IPS-18c (cell line): ENCODE results near the gene MACROD1.

Source experiments
- H3K4me3 ChIP-seq: 2 replicates; pipeline ENCODE4 v1.7.0; 2013; ENCODE audit warnings: low read depth, mild to moderate bottlenecking, low read length, moderate library complexity; ENCODE audit not compliant: insufficient read depth
- H3K9me3 ChIP-seq: one replicate; pipeline ENCODE4 v1.6.1; 2013; ENCODE audit warnings: mild to moderate bottlenecking, low read length, moderate library complexity; ENCODE audit not compliant: control insufficient read depth, insufficient read depth

Gene MACROD1

DNA sequence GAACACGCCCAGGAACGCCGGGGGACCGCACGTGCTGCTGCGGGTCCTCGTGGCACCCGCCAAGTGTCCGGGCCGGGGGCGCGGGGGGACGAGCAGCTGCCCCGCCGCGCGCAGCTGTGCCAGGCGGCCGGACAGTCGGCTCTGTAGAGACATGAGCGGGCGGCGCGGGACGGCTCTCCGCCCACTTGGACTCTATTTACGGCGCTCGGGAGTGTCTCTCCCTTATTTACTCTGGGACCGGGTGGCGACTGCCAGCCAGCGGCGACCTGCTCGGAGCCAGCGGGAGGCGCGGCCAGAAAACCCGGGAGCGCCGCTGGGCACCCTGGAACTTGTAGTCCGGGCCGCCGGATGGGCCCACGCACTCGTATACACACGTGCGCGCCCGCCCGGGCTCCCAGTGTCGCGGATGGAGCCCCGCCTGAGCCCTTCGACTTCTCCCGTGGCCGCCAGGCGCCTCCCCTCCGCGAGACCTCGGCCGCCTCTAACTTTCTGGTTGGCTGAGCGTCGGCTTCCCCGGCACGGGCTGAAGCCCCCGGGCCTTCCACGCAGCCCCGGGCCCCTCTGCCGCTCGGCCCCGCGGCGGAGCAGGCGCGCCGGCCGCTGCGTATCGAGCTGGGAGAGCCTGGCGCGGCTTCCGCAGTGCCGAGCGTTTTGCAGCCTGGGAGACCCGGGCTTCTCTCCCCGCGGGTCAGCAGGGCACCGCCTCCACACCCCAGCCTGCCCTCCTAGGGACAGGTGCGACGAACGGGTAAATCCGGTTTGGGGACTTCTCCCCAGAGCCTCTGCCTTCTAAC is at the start of gene MACROD1:
MACROD1 (minus strand) TSS at position 272 of the 794 bp plus-strand sequence; CDS start at position 153, 119 bp downstream.
- H3K4me3 ChIP-seq, result peak within 1 kb of the TSS; percentile 77
- peaks cover 2% of the 10 kb centered on the region for H3K9me3 ChIP-seq

- no peak overlapping the region for H3K4me3 ChIP-seq
- peaks cover 4% of the 10 kb centered on the region for H3K9me3 ChIP-seq
Observed at GRCh38 chr11:64211181-64211872, 45.4 kb upstream of the MACROD1 start.

DNA sequence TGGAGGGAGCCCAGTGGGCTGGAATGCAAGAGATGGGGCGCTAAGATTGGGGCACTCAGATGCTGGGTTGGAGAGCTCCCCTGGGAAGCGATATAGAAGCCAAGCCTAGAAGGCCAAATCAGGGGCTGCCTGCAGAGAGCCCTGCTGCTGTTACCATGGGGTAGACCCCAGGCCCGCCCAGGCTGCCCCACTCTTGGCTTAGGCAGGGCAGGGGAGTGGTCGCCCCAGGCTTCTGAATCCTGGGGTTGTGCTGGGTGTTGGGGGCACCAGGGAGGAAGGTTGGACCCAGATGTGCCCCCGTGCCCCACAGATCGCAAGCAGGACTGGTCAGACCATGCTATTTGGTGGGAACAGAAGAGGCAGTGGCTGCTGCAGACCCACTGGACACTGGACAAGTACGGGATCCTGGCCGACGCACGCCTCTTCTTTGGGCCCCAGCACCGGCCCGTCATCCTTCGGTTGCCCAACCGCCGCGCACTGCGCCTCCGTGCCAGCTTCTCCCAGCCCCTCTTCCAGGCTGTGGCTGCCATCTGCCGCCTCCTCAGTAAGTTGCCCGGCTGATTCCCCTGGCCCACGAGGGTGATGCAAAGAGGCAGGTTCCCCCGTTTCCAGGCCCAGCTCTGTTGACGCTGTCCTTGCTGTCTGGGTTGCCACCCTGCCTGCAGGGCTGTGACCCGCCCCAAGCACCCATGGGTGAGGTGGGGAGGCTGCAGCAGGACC is 44.5 kb upstream of the MACROD1 start:
- Histone ChIP-seq H3K4me3 (no peak overlapping the region), H3K9me3 (peaks cover 2% of the 10 kb centered on the region)

DNA sequence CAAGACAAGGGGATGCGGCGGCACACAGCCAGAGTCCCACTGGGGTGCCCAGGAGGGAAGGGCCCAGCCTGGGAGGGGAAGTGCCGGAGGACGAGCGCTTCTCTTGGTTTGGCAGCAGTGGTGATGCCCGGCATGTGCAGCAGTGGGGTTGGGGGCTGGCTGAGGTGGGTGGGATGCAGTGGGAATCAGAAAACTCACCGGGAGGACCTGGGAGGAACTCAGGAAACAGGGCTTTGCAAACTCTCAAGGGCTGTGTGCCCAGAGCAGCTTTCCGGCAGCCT is 43.6 kb upstream of the MACROD1 start:
- Histone ChIP-seq H3K4me3 (no peak overlapping the region), H3K9me3 (peaks cover 2% of the 10 kb centered on the region)

- Histone ChIP-seq H3K9me3 (peaks cover 2% of the 10 kb centered on the region), H3K4me3 (no peak overlapping the region)
Observed at GRCh38 chr11:64208796-64209562, 43.1 kb upstream of the MACROD1 start.

DNA sequence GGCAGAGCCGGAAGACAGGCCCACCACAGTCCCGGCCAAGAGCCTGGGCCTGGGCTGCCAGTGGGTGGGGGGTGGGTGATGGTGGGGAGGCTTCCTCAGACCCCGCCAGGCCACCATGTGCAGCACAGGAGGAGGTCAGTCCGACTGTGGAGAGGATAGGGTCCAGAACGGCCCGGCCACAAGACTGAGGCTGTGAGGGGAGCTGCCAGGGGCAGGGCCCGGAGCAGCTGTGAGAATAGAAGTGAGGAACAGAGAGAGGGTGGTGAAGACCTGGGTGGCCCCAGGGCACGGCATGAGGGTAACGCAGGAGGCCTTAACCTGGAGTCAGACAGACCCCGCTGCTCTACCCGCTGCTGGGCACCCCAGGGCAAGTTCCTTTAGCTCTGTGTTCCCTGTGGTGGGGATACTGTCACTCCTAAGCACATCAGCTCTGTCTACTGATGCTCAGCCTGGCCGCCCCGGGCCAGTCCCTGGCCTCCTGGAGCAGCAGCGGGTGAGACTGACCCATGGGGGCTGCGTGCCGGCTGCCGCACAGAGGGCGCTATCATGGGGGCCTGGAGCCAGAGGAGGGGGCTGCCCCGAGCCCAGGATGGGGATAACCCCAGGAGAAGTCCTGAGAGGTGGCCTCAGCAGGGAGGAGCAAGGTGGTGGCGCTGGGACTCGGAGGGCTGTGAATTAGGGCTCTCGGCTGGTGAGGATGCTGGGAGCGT is 42.3 kb upstream of the MACROD1 start:
- peaks cover 2% of the 10 kb centered on the region for H3K9me3 ChIP-seq
- H3K4me3 ChIP-seq, result no peak overlapping the region

- Histone ChIP-seq H3K4me3 (no peak overlapping the region), H3K9me3 (peaks cover 2% of the 10 kb centered on the region)
Observed at GRCh38 chr11:64207256-64208085, 41.6 kb upstream of the MACROD1 start.

DNA sequence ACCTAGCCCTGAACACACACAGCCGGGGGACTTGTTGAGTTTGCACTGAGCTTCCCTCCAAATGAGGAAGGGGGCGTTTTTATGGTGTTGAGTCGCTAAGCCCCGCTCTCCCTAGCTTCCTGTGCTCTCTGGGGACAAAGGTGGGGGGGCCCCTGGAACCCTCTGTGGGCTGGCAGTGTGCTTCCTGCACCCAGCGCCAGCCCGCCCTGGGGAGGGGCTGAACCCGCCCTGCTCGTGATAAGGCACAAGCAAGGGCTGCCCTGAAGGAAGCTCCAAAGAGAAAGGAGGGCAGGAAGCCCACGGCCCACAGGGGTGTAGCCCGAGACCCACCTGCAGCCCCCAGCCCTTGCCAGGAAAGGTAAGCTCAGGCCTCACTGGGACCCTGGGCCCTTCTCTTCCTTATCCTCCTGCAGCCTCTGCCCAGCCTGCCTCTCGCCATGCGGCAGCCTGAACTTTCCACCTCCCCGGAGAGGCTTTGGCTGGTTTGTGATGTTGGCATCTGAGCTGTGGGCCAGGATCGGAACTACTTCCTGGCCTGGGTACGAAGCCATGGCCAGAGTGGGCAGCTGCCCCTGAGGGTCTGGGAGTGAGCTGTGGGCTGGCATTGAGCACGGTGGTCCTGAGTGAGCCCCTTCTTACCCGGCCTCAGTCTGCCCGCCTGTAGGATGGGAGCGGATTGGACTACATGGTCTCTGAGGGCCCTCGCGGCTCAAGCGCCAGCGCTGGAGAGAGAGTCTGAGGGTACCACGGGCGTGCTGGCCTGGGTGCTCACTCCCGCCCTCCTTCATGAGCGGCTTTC is 40.7 kb upstream of the MACROD1 start, which contains the start of gene FERMT3:
FERMT3 (plus strand) TSS at position 265 of the 799 bp plus-strand sequence. CDS start 644 bp downstream, outside the sequence.
- H3K9me3 ChIP-seq, result peaks cover 2% of the 10 kb centered on the region
- H3K4me3 ChIP-seq, result no peak within 1 kb of the TSS

- H3K9me3 ChIP-seq, result peaks cover 2% of the 10 kb centered on the region
- H3K4me3 ChIP-seq, result no peak overlapping the region
Observed at GRCh38 chr11:64204464-64204989, 38.6 kb upstream of the MACROD1 start.

- Histone ChIP-seq H3K4me3 (no peak overlapping the region), H3K9me3 (no peaks in the 10 kb centered on the region)
Observed at GRCh38 chr11:64204080-64204440, 38.1 kb upstream of the MACROD1 start.

DNA sequence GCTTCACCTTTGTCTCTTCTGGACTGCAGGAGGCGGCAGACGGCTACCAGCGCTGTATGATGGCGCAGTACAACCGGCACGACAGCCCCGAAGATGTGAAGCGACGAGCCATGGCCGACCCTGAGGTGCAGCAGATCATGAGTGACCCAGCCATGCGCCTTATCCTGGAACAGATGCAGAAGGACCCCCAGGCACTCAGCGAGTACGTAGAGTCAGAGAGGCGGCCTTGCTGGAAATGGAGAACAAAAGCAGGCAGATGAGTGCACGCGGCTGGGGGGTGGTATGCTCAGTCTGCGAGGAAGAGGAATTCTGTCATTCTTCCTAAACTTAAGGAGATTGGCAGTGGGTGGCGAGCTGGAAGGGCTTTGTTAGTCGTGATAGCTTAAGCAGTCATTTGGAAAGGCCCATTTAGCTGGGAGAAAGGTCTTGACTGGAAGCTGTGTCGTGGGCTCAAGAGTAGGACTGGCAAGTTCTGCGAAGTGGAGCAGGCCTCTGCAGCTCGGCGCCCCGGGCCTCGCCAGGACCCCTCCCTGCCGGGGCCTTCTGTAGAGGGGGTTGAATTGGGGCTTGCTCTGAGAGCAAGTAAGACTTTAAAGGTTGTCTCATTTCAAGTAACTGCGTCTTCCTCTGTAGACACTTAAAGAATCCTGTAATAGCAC is 37.6 kb upstream of the MACROD1 start:
- Histone ChIP-seq H3K9me3 (no peaks in the 10 kb centered on the region), H3K4me3 (no peak overlapping the region)

DNA sequence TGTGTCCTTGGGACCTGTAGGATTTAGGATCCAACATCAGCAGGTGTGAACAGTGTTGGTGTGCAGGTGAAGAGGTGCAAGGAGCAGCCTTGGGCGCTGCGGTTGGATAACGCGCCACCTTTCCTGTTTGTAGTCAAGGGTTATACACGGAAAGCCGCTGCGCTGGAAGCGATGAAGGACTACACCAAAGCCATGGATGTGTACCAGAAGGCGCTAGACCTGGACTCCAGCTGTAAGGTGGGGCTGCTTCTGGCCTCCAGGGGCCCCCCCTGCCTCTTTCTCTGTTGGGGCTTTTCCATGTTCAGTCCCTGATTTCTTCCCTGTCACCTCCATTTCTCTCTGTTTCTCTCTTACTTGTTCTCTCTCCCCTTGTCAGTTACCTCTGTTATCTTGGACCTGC is 37.1 kb upstream of the MACROD1 start:
- no peaks in the 10 kb centered on the region for H3K9me3 ChIP-seq
- H3K4me3 ChIP-seq, result no peak overlapping the region

- Histone ChIP-seq H3K9me3 (no peaks in the 10 kb centered on the region), H3K4me3 (no peak overlapping the region)
Observed at GRCh38 chr11:64201543-64201942, 35.6 kb upstream of the MACROD1 start.

GRCh38 chr11:64198511-64198910 is 32.6 kb upstream of the MACROD1 start:
- H3K4me3 ChIP-seq, result no peak overlapping the region
- H3K9me3 ChIP-seq, result no peaks in the 10 kb centered on the region

DNA sequence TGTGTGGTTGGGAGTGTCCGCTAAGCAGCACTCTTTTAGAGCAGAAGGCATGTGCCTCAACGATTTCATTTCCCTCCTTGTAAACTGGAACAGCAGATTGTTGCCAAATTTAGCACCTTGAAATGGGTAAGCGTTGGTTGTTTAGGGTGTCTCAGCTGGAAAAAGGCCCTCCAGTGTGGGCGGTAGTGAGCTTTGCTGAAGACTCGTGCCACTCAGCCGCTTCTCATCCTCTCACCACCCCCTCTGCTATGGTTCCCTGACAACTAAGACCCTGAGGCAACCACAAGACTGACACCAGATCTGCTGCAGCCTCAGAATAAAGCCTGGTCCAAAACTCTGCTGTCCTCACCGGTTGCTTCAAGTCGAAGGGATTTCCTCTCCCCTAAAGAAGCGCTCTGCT is 30.7 kb upstream of the MACROD1 start:
- Histone ChIP-seq H3K9me3 (no peaks in the 10 kb centered on the region), H3K4me3 (no peak overlapping the region)
